HPDE6-E6E7 (cell line): Measurements from ENCODE around the gene ADD2.
A peak's percentile ranks its signal among the peaks of the same experiment; 100 is the strongest.
"Not testable (repeated sequence)": the region's sequence is repeated elsewhere in the genome, so short reads cannot be mapped to it uniquely, and the experiment has no call there.

Experiments
- DNase-seq: peaks from one replicate; pipeline ENCODE4 v3.0.0; 2011; ENCODE audit warnings: missing footprints; ENCODE audit errors: extremely low spot score

The ADD2 gene

GRCh38 chr2:70673041-70673647, 94.9 kb downstream of the ADD2 start:
- DNase-seq, result no peak

- no peak for DNase-seq
Measured at GRCh38 chr2:70671092-70671675, 96.8 kb downstream of the ADD2 start.

- DNase-seq, result no peak
Measured at GRCh38 chr2:70670626-70671025, 97.4 kb downstream of the ADD2 start.

DNA sequence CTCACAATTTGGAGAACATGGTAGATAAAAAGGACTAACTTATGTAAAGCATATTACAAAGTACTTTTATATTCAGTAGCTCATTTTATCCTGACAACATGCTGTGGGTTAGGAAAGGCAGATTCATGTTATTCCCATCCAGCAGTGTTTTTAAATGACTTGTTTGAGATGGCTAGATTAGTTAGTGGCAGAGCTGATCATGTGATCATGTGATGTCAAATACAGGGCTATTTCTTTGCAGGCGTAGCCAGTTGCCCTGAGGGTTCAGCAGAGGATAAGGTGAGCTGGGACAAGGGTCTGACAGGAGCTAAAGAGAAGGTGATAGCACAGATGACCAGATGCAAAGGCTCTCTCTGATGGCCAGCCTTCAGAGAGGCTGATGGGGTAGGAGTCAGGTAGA, 97.8 kb downstream of the ADD2 start:
- no peak for DNase-seq

- no peak for DNase-seq
Measured at GRCh38 chr2:70668911-70669310, 99.1 kb downstream of the ADD2 start.

GRCh38 chr2:70668432-70668831, 99.6 kb downstream of the ADD2 start:
- no peak for DNase-seq

GRCh38 chr2:70664525-70664924, 103.5 kb downstream of the ADD2 start:
- no peak for DNase-seq

- no peak for DNase-seq
Measured at GRCh38 chr2:70663411-70663810, 104.6 kb downstream of the ADD2 start.

- DNase-seq, result no peak
Measured at GRCh38 chr2:70659551-70659950, 108.4 kb downstream of the ADD2 start.

DNA sequence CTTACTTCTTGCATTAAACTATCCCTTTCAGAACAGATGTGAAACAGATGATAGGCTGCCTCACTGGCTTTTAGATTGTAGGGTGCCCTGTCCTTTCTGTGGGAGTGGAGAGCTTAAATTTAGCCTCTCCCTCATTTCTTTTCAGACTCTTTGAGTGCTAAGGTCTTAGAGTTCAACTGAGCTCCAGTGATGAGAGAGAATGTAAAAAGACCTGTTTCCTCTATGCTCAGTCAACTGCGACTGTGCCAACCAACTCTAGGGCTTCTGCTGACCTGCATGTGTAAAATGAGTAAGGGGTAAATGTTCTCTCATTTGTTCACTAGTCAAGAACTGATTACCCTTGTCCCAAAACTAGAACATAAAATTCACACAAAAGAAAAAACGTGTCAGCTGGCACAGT, 109.5 kb downstream of the ADD2 start:
- no peak for DNase-seq

DNA sequence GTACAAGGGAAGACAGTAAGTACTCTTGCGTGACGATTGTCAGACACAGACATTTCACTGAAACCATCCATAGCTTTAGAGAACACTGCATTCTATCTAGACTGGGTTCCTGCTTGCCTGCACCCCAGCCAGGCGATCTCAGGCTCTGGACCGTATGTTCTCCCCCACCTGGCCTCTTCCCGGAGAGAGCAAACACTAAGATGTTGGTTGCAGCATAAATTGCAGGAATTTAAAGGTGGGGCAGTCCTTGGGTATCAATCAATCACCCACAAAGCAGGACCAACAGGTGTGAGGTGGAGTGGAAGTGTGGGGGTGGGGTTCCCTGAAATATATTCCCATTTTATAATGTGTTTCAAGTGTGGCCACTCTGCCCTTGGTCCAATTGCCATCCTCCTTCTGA, 110.8 kb downstream of the ADD2 start:
- no peak for DNase-seq

- no peak for DNase-seq
Measured at GRCh38 chr2:70656421-70657010, 111.5 kb downstream of the ADD2 start.

DNA sequence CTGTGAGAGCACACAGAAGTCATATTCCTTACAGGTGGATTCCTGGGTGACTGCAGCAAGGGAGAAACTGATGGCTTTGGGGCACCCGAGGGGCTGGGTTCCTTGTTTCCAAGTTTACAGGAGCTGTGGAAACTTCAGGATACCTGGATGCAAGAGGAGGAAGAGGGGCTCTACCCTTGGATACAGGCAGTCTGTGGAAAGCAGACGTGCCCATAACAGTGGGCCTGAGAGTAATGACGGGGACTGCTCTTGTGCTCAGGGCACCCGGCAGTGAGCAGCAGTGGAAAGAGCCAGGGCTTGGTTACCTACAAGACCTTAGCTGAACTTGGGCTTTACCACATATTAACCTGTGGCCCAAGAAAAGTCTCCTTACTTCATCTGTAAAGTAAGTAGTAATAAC, 112.2 kb downstream of the ADD2 start:
- no peak for DNase-seq

DNA sequence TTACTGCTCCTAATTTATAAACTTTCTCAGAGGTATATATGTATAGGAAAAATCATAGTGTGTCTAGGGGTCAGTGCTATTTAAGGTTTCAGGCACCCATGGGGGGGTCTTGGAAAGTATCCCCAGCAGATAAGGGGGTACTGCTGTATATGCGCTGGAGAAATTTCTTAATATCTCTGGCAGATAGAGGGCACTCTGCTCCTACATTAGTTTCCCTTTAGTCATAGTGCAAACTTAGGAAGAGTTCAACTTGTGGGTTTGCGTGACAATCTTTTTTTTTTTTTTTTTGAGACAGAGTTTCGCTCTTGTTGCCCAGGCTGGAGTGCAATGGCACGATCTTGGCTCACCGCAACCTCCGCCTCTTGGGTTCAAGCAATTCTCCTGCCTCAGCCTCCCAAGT, 112.8 kb downstream of the ADD2 start:
- DNase-seq, result not testable (repeated sequence)

DNA sequence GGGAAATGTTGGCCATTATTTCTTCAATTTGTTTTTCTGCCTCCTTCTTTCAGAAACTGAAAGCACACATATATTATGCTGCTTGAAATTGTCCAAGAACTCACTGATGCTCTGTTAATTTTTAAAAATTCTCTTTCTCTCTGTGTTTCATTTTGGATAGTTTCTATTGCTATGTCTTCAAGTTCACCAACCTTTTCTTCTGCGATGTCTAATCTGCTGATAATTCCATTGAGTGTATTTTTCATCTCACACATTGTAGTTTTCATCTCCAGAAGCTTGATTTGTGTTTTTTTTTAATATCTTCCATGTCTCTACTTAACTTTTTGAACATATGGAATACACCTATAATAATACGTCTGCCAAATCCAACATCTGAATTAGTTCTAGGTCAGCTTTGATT, 116.3 kb downstream of the ADD2 start:
- no peak for DNase-seq

DNA sequence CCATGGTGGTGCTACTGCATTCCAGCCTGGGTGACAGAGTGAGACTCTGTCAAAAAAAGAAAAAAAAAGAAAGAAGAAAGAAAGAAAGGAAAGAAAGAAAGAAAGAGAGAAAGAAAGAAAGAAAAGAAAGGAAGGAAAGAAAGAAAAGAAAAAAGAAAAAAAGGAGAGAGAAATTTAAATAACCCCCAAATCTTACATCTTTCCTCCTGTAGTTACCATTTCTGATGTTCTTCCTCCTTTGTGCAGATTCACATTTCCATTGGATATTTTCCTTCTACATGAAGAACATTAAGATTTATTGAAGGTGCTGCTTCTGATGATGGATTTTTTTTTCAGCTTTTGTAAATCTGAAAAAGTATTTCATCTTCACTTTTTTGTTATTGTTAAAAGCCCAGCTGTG, 117.0 kb downstream of the ADD2 start:
- no peak for DNase-seq

GRCh38 chr2:70648961-70649360, 119.0 kb downstream of the ADD2 start:
- DNase-seq, result no peak

- DNase-seq, result peak; percentile 58
Measured at GRCh38 chr2:70647873-70648481, 120.0 kb downstream of the ADD2 start.

DNA sequence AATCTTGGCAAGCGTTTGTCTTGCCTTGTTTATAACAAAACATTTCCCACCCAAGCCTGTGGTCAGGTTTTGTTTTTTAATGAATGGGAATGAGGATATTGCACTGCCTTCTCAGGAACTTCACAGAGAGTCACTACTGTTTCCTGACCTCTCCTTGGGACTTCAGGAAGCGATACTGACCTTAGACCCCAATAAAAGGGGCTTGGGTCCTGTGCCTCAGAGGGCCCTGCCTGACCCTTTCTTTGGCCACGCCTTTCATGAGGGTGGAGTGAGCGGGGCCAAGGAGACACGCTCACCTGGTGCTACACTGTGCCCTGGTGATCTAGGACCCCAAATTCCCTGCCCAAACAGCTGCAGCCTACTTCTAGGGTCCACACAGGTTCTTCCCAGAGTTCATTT, 121.6 kb downstream of the ADD2 start:
- no peak for DNase-seq

DNA sequence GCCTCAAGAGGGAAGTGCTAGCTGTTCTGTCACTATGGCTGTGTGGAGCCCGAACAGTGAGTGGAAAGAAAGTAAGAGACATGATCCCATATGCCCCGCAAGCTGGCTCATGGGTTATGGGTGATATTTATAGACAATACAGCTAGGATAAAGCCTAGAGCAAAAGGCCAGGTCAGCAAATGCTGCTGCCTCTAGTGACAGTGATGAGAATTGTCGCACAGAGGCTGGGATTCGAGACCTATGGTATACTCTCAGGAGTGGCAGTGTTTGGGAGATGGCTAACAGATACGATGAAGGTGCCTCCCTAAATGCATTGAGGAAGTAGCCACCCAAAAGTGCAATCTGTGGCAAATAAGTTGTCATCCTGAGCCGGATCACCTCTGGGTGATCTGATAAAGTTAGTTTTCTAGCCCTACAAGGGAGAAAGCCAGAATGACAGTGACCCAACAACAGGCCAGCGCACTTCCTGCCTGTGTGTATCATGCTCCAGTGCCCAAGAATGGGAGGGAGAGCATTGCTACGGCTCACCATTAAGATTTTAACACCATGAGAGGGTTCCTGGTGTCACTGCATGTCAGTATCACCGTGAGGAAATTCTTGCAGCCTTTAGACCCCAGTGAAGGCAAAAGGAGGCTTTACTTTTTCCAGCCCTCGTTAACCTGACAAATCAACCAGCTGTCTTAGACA, 122.1 kb downstream of the ADD2 start:
- DNase-seq, result no peak

DNA sequence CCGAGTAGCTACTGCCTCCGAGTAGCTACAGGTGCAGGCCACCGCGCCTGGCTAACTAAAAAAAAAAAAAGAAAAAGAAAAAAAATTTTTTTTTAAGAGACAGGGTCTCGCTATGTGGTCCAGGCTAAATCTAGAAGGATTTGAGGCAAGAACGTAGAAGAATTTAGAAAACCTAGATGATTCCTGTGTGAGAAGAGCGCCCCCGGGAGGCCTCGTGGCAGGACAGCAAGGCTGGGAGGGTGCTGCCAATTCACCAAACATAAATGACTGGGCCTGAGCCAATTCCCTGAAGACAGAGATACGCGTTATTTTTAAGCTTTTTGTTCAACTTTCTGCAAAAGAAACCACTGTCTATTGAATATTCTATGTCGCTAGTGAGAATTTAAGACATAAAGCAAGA, 124.3 kb downstream of the ADD2 start:
- DNase-seq, result peak; percentile 28

DNA sequence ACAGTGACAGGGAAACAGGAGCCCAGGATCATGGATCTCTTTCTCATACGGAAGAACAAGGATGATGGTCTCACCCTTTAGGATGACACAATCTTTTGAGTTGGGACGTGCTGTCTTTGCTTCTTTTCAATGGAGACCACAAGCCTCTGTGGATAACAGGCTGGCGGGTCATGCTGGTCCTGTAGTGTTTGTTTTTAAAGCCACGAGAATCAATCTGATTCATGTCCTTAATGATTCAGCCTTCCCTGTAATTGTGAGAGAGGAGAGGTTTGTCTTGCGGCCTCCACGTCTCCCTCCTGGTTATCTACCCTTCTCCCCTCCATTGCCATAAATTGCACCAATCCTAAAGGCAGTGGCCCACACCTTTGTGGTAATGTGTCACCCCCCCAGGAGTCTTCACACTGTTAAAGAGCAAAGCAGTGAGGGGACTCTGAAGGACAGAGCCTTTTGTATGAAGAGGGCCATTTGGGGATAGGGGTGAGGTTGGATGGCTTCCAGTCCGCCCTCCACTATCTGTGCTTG, 126.7 kb downstream of the ADD2 start:
- no peak for DNase-seq
